OCI-LY7 (cell line): ENCODE measurements around the gene TAMALIN. TPM values are rescaled to one million over a fixed set of nuclear protein-coding genes. Genes with fewer than 3 reads are reported as not detected.

Experiments
- BruUV-seq: library from RNA; stranded (reverse); fragments of 400-500 nt; replicated peaks from 2 replicates; lab custom pipeline; 2021; lab: Mats Ljungman, UMichigan
- CTCF ChIA-PET: fragments of 300-600 bp; sonication (Branson Sonifier 250); formaldehyde crosslinking; loops from one replicate; lab custom pipeline; 2022; ENCODE audit warnings: antibody characterized with exemption; ENCODE audit not compliant: unreplicated experiment; lab: Charles Lee
- POLR2A ChIA-PET: fragments of 300-600 bp; sonication (Branson Sonifier 250); formaldehyde crosslinking; loops from one replicate; lab custom pipeline; 2022; ENCODE audit warnings: antibody characterized with exemption; lab: Charles Lee
- DNase-seq: peaks from one replicate; pipeline ENCODE4 v3.0.0-alpha.2; 2015; ENCODE audit warnings: low spot score
- H2AFZ ChIP-seq: fragments of 200-600 bp; sonication (generic), shearing (Covaris generic); 2 replicates; pipeline ENCODE4 v1.6.1; 2014; ENCODE audit warnings: mild to moderate bottlenecking, antibody characterized with exemption, low read length, moderate library complexity
- H3K27ac ChIP-seq: fragments of 200-600 bp; sonication (generic); 2 replicates; pipeline ENCODE4 v1.5.1; 2014; ENCODE audit warnings: mixed run types, low read depth, mild to moderate bottlenecking, moderate library complexity, low read length, inconsistent platforms; ENCODE audit not compliant: poor library complexity, severe bottlenecking
- H3K36me3 ChIP-seq: fragments of 200-600 bp; sonication (generic); 2 replicates; pipeline ENCODE4 v1.6.1; 2014; ENCODE audit warnings: mild to moderate bottlenecking, antibody characterized with exemption, low read length, moderate library complexity, mixed read lengths; ENCODE audit not compliant: insufficient read depth
- H3K4me1 ChIP-seq: fragments of 200-600 bp; sonication (generic); 2 replicates; pipeline ENCODE4 v1.5.1; 2014; ENCODE audit warnings: mild to moderate bottlenecking, low read length; ENCODE audit not compliant: insufficient read depth, poor library complexity, severe bottlenecking
- H3K4me2 ChIP-seq: fragments of 200-600 bp; sonication (generic); 2 replicates; pipeline ENCODE4 v1.6.1; 2014; ENCODE audit warnings: mild to moderate bottlenecking, low read length
- H3K4me3 ChIP-seq: fragments of 200-600 bp; sonication (generic); 2 replicates; pipeline ENCODE4 v1.5.1; 2014; ENCODE audit warnings: mild to moderate bottlenecking, low read depth, low read length; ENCODE audit not compliant: poor library complexity, severe bottlenecking
- H3K79me2 ChIP-seq: fragments of 200-600 bp; sonication (generic); 2 replicates; pipeline ENCODE4 v1.6.1; 2016; ENCODE audit warnings: low read depth, mild to moderate bottlenecking, low read length, moderate library complexity, mixed read lengths; ENCODE audit not compliant: insufficient read depth
- H3K9me2 ChIP-seq: fragments of 200-600 bp; sonication (generic); 2 replicates; pipeline ENCODE4 v1.6.1; 2016; ENCODE audit warnings: mild to moderate bottlenecking, low read length, mixed read lengths; ENCODE audit not compliant: insufficient read depth
- H3K9me3 ChIP-seq: fragments of 200-600 bp; sonication (generic); 2 replicates; pipeline ENCODE4 v1.6.1; 2014; ENCODE audit warnings: mild to moderate bottlenecking, mixed run types, low read length, mixed read lengths
- H4K20me1 ChIP-seq: fragments of 200-600 bp; sonication (generic); 2 replicates; pipeline ENCODE4 v1.6.1; 2014; ENCODE audit warnings: mild to moderate bottlenecking, antibody characterized with exemption, low read length, moderate library complexity, mixed read lengths; ENCODE audit not compliant: insufficient read depth
- EZH2phosphoT487 ChIP-seq: fragments of 200-600 bp; sonication (generic); IDR thresholded peaks from 2 replicates; pipeline ENCODE4 v1.6.1; 2018; ENCODE audit warnings: low read depth, borderline replicate concordance, mild to moderate bottlenecking, mixed run types, antibody characterized with exemption, low read length, moderate library complexity, mixed read lengths
- intact Hi-C: fragments of 100-400 bp; cut with micrococcal nuclease; formaldehyde crosslinking; loops from one replicate; pipeline ENCODE4 v1.10.0; 2022; ENCODE audit not compliant: unreplicated experiment
- total RNA-seq, 2 experiments: library from RNA; depleted of rRNA in 1 of 2; stranded (reverse); fragments of >200 nt in 1 of 2; shearing (Covaris generic) in 1 of 2; gene quantifications; 2 replicates each; pipeline ENCODE4 v1.2.3, GENCODE V29; 2014 to 2022
- TF ChIP-seq, protein P1 (sequence below): fragments of 200-600 bp; sonication (generic); conservative IDR thresholded peaks from 2 replicates; pipeline ENCODE4 v1.5.1; 2014; ENCODE audit warnings: mild to moderate bottlenecking, antibody characterized with exemption, low read length, moderate library complexity, mixed read lengths

Gene TAMALIN
- total RNA-seq, 2 experiments from 2014 or later = 0.66 to 1.3 TPM

- Histone ChIP-seq H3K9me3 (no peaks in the 10 kb centered on the region), H3K4me3 (no peak overlapping the region), H3K4me1 (peaks cover 46% of the 10 kb centered on the region), H3K4me2 (no peak overlapping the region), H3K36me3 (peaks cover 35% of the 10 kb centered on the region; the same call in 1 of the 2 replicates), H3K9me2 (no peaks in the 10 kb centered on the region), H3K27ac (no peak overlapping the region), H3K79me2 (peaks cover 11% of the 10 kb centered on the region; the same call in 1 of the 2 replicates), H2AFZ (no peak overlapping the region), H4K20me1 (no peaks in the 10 kb centered on the region)
- no peak for DNase-seq
- no TSS peak for BruUV-seq
- no peak for TF ChIP-seq EZH2phosphoT487
- TF ChIP-seq, protein P1, sequence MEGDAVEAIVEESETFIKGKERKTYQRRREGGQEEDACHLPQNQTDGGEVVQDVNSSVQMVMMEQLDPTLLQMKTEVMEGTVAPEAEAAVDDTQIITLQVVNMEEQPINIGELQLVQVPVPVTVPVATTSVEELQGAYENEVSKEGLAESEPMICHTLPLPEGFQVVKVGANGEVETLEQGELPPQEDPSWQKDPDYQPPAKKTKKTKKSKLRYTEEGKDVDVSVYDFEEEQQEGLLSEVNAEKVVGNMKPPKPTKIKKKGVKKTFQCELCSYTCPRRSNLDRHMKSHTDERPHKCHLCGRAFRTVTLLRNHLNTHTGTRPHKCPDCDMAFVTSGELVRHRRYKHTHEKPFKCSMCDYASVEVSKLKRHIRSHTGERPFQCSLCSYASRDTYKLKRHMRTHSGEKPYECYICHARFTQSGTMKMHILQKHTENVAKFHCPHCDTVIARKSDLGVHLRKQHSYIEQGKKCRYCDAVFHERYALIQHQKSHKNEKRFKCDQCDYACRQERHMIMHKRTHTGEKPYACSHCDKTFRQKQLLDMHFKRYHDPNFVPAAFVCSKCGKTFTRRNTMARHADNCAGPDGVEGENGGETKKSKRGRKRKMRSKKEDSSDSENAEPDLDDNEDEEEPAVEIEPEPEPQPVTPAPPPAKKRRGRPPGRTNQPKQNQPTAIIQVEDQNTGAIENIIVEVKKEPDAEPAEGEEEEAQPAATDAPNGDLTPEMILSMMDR = no peak
- POLR2A ChIA-PET = interaction anchor here (1.0 to 1.7 kb wide), 2 partner anchors 11 to 32 kb away, joined by 3 to 5 read pairs; no protein-coding TSS in a partner anchor
- CTCF ChIA-PET = interaction anchor here (1.8 kb wide), 1 partner anchor 19 kb away, joined by 4 read pairs; no protein-coding TSS in a partner anchor
- intact Hi-C loops = no loop called here
Measured at GRCh38 chr12:52044292-52044983, 37.7 kb downstream of the TAMALIN start.

DNA sequence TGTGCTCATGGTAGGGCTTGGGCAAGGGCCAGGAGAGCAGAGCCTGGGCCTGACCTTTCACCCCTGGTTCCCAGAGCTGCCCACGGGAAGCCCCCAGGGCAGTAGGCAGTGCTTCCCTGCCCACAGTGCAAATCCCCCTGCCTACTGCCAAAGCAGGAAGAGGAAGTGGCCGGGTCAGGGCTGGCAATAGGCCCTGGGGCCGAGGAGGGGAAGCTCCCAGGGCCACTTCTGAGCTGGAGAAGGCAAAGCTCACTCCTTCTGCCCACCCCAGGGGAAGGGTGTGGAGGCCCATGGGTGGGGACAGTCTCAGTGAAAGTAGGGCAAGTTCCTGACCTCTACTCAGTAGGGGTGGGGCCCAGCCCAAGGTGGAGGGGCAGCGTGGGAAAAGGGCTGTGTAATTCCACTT, 39.1 kb downstream of the TAMALIN start:
- POLR2A ChIA-PET = interaction anchor here (0.6 to 1.7 kb wide), 3 partner anchors 13 to 769 kb away, joined by 3 to 5 read pairs (median 3); no protein-coding TSS in a partner anchor
- H3K79me2 ChIP-seq = peaks cover 7% of the 10 kb centered on the region; the same call in 1 of the 2 replicates
- H3K9me2 ChIP-seq = no peaks in the 10 kb centered on the region
- peaks cover 46% of the 10 kb centered on the region for H3K4me1 ChIP-seq
- H3K36me3 ChIP-seq = peaks cover 35% of the 10 kb centered on the region; the same call in 1 of the 2 replicates
- no peak for DNase-seq
- intact Hi-C loops = no loop called here
- H3K4me3 ChIP-seq = no peak overlapping the region
- no peaks in the 10 kb centered on the region for H4K20me1 ChIP-seq
- H3K9me3 ChIP-seq = no peaks in the 10 kb centered on the region
- CTCF ChIA-PET = interaction anchor here (0.6 to 1.8 kb wide), 3 partner anchors 15 to 43 kb away, joined by 3 to 4 read pairs (median 3); no protein-coding TSS in a partner anchor
- BruUV-seq = no TSS peak
- H2AFZ ChIP-seq = no peak overlapping the region
- no peak overlapping the region for H3K4me2 ChIP-seq
- no peak for TF ChIP-seq EZH2phosphoT487
- TF ChIP-seq, protein P1 = no peak
- no peak overlapping the region for H3K27ac ChIP-seq

- ChIA-PET POLR2A (no interaction called here), CTCF (no interaction called here)
- BruUV-seq = no TSS peak
Measured at GRCh38 chr12:52046859-52047258, 40.1 kb downstream of the TAMALIN start.

More at GRCh38 chr12:52046859-52047258, 40.1 kb downstream of the TAMALIN start:
- Histone ChIP-seq H4K20me1 (no peaks in the 10 kb centered on the region), H3K4me1 (peaks cover 46% of the 10 kb centered on the region), H3K9me2 (no peaks in the 10 kb centered on the region), H2AFZ (no peak overlapping the region), H3K36me3 (peaks cover 35% of the 10 kb centered on the region; the same call in 1 of the 2 replicates), H3K27ac (no peak overlapping the region), H3K4me2 (no peak overlapping the region), H3K79me2 (peaks cover 7% of the 10 kb centered on the region; the same call in 1 of the 2 replicates), H3K9me3 (no peaks in the 10 kb centered on the region), H3K4me3 (no peak overlapping the region)
- intact Hi-C loops = no loop called here
- TF ChIP-seq, protein P1 = no peak
- no peak for TF ChIP-seq EZH2phosphoT487
- DNase-seq = no peak
